Suprapubic skin (tissue), 4 donors: ENCODE data around the gene HCFC1R1. TPM values are rescaled to one million over a fixed set of nuclear protein-coding genes. Genes with fewer than 3 reads are reported as not detected.

ENCODE experiments used
- DNase-seq, 2 donors: peaks; one replicate each; pipeline ENCODE4 v3.0.0-alpha.2; 2019; ENCODE audit warnings: low spot score in 2 of 2
- H3K27ac ChIP-seq: fragments of 200-600 bp; sonication (generic); one replicate; pipeline ENCODE4 v1.5.1; 2019
- H3K27me3 ChIP-seq: fragments of 200-600 bp; sonication (generic); one replicate; pipeline ENCODE4 v1.5.1; 2019
- H3K36me3 ChIP-seq: fragments of 200-600 bp; sonication (generic); one replicate; pipeline ENCODE4 v1.5.1; 2019
- H3K4me1 ChIP-seq: fragments of 200-600 bp; sonication (generic); one replicate; pipeline ENCODE4 v1.5.1; 2019
- H3K4me3 ChIP-seq: fragments of 200-600 bp; sonication (generic); one replicate; pipeline ENCODE4 v1.5.1; 2019; ENCODE audit warnings: mild to moderate bottlenecking
- H3K9me3 ChIP-seq: fragments of 200-600 bp; sonication (generic); one replicate; pipeline ENCODE4 v1.5.1; 2019
- EP300 ChIP-seq: sonication (generic); formaldehyde crosslinking; IDR thresholded peaks from one replicate; pipeline ENCODE4 v1.6.1; 2017; ENCODE audit warnings: antibody characterized with exemption
- POLR2A ChIP-seq, 2 donors: fragments of 450-650 bp; IDR thresholded peaks; one replicate each; pipeline ENCODE4 v1.6.1; 2017; ENCODE audit warnings: antibody characterized with exemption in 2 of 2, mild to moderate bottlenecking in 2 of 2, moderate library complexity in 2 of 2
- POLR2AphosphoS5 ChIP-seq, 3 donors: sonication (generic); formaldehyde crosslinking; IDR thresholded peaks; one replicate each; pipeline ENCODE4 v1.6.1; 2017; ENCODE audit warnings: antibody characterized with exemption in 3 of 3
- WGBS: methylation state at CpG from one replicate; pipeline ENCODE4 v1.1.5; 2018; 5-methylcytosine and 5-hydroxymethylcytosine counted together
- total RNA-seq, 4 donors: library from RNA; depleted of rRNA; stranded (reverse); fragments of >200 nt; gene quantifications; one replicate each; pipeline ENCODE4 v1.1.0, GENCODE V29; 2016
- TF ChIP-seq, protein P1 (sequence below), 2 donors: fragments of 200-600 bp in 1 of 2; fragments of 450-650 bp in 1 of 2; sonication (generic) in 1 of 2; IDR thresholded peaks; one replicate each; pipeline ENCODE4 v1.5.1; 2016 to 2019; ENCODE audit warnings: antibody characterized with exemption in 2 of 2, mild to moderate bottlenecking in 1 of 2, moderate library complexity in 1 of 2

HCFC1R1 gene
- total RNA-seq, 4 donors from 2014 or later = 32.6 to 65.4 (median 51.5) TPM

DNA sequence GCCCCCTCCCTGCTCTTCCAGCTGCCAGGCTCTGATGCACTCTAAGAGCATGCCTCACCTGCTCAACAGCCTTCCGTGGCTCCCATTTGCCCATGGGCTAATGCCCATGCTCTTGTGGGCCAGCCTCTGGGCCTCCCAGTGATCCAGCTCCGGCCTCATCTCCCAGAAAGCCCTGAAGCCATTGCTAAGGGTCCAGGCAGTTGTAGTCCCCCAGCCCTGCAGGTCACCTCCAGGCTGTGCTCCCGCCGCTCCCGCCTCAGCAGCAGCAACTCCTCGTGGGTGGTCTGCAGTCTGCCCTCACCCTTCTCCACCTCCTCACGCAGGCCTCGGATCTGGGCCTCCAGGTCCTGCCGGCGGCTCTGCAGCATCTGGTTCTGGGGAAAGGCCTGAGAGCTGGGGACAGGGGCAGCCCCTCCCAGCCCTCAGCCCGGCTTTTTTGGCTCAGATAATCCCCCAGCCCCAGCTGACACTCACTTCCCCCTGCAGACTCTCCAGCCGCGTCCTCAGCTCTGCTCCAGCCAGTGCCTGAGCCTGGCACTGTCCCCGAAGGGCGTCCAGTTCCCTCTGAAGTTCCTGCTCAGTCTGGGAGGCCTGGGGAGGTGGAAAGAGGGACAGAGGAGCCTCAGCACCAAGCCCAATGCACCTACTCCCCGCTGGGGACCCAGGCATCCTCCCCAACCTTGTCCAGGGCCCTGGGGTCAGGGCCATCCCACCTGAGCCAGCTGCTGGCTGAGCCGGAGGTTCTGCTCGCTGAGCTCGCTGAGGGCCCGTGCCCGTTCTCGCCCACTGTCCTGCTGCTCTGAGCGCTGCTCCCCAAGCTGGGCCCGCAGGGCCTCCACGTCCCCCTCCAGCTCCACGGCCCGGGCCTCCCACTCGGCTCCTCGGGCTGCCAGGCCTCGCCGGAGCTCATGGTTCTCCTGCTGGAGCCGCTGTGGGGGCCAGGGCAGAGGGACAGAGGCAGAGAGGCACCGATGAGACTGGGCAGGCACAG, 6.8 kb upstream of the HCFC1R1 start:
- 87% methylated on average over 26 of the region's 33 CpGs for WGBS

GRCh38 chr16:3029491-3030221, 5.9 kb upstream of the HCFC1R1 start:
- no peak for TF ChIP-seq EP300
- TF ChIP-seq POLR2A (IDR thresholded peaks at IDR 0.05) = no peak
- TF ChIP-seq, protein P1, sequence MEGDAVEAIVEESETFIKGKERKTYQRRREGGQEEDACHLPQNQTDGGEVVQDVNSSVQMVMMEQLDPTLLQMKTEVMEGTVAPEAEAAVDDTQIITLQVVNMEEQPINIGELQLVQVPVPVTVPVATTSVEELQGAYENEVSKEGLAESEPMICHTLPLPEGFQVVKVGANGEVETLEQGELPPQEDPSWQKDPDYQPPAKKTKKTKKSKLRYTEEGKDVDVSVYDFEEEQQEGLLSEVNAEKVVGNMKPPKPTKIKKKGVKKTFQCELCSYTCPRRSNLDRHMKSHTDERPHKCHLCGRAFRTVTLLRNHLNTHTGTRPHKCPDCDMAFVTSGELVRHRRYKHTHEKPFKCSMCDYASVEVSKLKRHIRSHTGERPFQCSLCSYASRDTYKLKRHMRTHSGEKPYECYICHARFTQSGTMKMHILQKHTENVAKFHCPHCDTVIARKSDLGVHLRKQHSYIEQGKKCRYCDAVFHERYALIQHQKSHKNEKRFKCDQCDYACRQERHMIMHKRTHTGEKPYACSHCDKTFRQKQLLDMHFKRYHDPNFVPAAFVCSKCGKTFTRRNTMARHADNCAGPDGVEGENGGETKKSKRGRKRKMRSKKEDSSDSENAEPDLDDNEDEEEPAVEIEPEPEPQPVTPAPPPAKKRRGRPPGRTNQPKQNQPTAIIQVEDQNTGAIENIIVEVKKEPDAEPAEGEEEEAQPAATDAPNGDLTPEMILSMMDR (IDR thresholded peaks at IDR 0.05) = no peak
- TF ChIP-seq POLR2AphosphoS5 (IDR thresholded peaks at IDR 0.05) = no peak
- Histone ChIP-seq H3K27me3 (peaks cover 36% of the 10 kb centered on the region), H3K4me3 (peak overlapping the region; percentile 31), H3K9me3 (no peaks in the 10 kb centered on the region), H3K27ac (no peak overlapping the region), H3K36me3 (peaks cover 19% of the 10 kb centered on the region), H3K4me1 (peaks cover 45% of the 10 kb centered on the region)
- no peak for DNase-seq
- 31% methylated on average over 13 of the region's 59 CpGs for WGBS

More for the DNA sequence above, 6.8 kb upstream of the HCFC1R1 start:
- TF ChIP-seq POLR2AphosphoS5 (IDR thresholded peaks at IDR 0.05) (no peak), EP300 (no peak), POLR2A (IDR thresholded peaks at IDR 0.05) (no peak)
- TF ChIP-seq, protein P1 (IDR thresholded peaks at IDR 0.05) = no peak
- Histone ChIP-seq H3K27ac (no peak overlapping the region), H3K4me1 (peaks cover 42% of the 10 kb centered on the region), H3K36me3 (peaks cover 19% of the 10 kb centered on the region), H3K27me3 (peaks cover 44% of the 10 kb centered on the region), H3K4me3 (no peak overlapping the region), H3K9me3 (no peaks in the 10 kb centered on the region)
- DNase-seq = no peak

DNA sequence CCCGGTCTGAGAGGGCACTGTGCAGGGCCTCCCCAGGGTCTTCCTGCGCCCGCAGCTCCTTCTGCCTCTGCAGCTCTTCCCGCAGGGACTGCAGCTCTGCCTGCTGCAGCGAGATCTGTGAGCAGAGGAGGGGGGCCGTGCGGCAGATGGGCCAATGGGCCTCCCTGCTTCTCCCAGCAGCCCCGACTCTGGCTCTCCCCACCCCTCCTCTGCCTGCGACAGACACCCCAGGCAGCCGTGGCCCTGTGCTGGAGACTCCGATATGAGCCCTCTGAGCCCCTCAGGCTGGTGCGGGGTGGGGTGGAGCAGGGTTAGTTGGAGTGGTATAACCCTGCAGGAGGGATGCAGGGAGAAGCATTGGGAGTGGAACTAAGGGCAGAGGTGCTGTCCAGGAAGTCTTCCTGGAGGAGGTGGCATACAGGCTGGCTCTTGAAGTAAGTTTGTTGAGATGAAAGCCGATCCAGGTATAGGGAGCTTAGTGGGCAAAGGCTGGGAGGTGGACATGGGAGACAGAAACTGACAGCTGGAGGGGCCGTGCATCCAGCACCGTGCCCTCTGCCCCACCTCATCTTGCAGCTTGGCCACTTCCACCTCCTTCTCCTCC, 5.1 kb upstream of the HCFC1R1 start:
- Histone ChIP-seq H3K36me3 (peaks cover 19% of the 10 kb centered on the region), H3K4me1 (peaks cover 50% of the 10 kb centered on the region), H3K27me3 (peaks cover 31% of the 10 kb centered on the region), H3K4me3 (no peak overlapping the region), H3K9me3 (no peaks in the 10 kb centered on the region), H3K27ac (no peak overlapping the region)
- TF ChIP-seq, protein P1 (IDR thresholded peaks at IDR 0.05) = no peak
- TF ChIP-seq POLR2AphosphoS5 (IDR thresholded peaks at IDR 0.05) = no peak
- no peak for DNase-seq
- WGBS = 54% methylated on average over 3 of the region's 15 CpGs

- TF ChIP-seq POLR2A (IDR thresholded peaks at IDR 0.05) = no peak
- TF ChIP-seq, protein P1 (IDR thresholded peaks at IDR 0.05) = peak; percentile 15 to 97
- Histone ChIP-seq H3K27ac (no peak overlapping the region), H3K4me3 (peak overlapping the region; percentile 13), H3K27me3 (peaks cover 24% of the 10 kb centered on the region), H3K4me1 (peaks cover 55% of the 10 kb centered on the region), H3K36me3 (peaks cover 19% of the 10 kb centered on the region), H3K9me3 (no peaks in the 10 kb centered on the region)
- 17% methylated on average over 4 of the region's 58 CpGs for WGBS
- DNase-seq = peak in 1 of 2 donors; percentile 79
These were observed 4.4 kb upstream of the HCFC1R1 start for GRCh38 chr16:3027983-3028715.
